GM19240 (cell line): ENCODE measurements around the gene LONP1.
"Not testable (repeated sequence)": the region's sequence is repeated elsewhere in the genome, so short reads cannot be mapped to it uniquely, and the experiment has no call there.

ENCODE experiments used
- DNase-seq: peaks from one replicate; pipeline ENCODE4 v3.0.0; 2011; ENCODE audit warnings: low spot score; ENCODE audit not compliant: insufficient read length

LONP1 gene

GRCh38 chr19:5719961-5720790, at the start of gene LONP1, which contains the start of gene CATSPERD:
Gene LONP1, minus strand, starts transcription at chr19:5720146. Its CDS starts 14 bp downstream, at chr19:5720132.
Gene CATSPERD, plus strand, starts transcription at chr19:5720637. Its CDS starts 101 bp downstream, at chr19:5720738.
- peak; percentile 98 for DNase-seq

- no peak for DNase-seq
Measured at GRCh38 chr19:5767949-5768348, 48.0 kb upstream of the LONP1 start.

DNA sequence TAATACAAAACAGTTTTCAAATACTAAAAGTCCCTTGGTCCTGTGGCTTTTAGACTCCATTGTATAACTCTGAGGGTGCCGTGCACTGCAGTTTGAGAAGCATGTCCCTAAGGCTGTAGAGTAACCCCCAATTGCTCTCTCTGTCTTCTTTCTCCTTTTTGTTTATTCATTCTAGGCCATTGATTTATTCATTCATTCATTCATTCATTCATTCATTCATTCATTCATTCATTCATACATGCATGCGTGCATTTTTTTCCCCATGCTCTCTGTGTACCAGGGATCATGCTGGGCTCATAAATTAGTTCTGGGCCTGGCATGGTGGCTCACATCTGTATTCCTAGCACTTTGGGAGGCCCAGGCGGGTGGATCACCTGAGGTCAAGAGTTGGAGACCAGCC, 45.3 kb upstream of the LONP1 start:
- DNase-seq: no peak

GRCh38 chr19:5762608-5763217, 42.8 kb upstream of the LONP1 start:
- DNase-seq: no peak

- no peak for DNase-seq
Measured at GRCh38 chr19:5753743-5754142, 33.8 kb upstream of the LONP1 start.

- no peak for DNase-seq
Measured at GRCh38 chr19:5751709-5752108, 31.8 kb upstream of the LONP1 start.

- no peak for DNase-seq
Measured at GRCh38 chr19:5749505-5749904, 29.6 kb upstream of the LONP1 start.

DNA sequence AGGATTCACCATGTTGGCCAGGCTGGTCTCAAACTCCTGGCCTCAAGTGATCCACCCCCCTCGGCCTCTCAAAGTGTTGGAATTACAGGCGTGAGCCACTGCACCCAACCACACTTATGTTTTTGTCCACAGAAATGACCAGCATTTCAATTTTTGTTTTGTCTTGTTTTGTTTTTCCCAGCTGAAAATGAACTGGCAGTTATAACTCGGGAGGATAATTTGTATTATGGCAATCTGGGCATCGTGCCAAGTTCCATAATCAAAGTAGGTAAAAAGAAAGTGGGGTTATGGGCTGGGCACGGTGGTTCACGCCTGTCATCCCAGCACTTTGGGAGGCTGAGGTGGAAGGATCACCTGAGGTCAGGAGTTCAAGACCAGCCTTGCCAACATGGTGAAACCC, 29.0 kb upstream of the LONP1 start:
- DNase-seq: not testable (repeated sequence)

DNA sequence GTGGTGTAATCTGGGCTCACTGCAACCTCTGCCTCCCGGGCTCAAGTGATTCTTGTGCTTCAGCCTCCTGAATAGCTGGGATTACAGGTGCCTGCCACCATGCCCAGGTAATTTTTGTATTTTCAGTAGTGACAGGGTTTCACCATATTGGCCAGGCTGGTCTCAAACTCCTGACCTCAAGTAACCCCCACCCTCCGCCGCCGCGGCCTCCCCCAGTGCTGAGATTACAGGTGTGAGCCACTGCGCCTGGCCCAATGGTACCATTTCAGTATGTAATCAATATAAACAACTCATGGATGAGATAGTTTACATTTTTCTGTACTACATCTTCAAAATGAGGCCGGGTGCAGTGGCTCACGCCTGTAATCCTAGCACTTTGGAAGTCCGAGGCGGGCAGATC, 25.1 kb upstream of the LONP1 start:
- DNase-seq: not testable (repeated sequence)

GRCh38 chr19:5743630-5744029, 23.7 kb upstream of the LONP1 start:
- no peak for DNase-seq

DNA sequence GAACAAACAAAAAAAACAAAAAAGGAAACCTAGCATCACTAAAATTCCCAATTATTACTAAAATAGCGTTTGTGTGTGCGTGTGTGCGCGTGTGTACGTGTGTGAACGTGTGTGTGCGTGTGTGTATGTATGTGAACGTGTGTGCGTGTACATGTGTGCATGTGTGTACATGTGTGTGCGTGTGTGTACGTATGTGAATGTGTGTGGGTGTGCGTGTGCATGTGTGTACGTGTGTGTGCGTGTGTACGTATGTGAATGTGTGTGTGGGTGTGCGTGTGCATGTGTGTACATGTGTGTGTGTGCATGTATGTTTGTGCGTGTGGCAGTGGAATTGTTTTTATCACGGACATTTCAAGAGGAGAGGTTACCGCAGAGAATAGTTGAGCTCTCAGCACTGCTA, 22.1 kb upstream of the LONP1 start:
- DNase-seq: no peak

GRCh38 chr19:5738423-5738822, 18.5 kb upstream of the LONP1 start:
- DNase-seq: no peak

DNA sequence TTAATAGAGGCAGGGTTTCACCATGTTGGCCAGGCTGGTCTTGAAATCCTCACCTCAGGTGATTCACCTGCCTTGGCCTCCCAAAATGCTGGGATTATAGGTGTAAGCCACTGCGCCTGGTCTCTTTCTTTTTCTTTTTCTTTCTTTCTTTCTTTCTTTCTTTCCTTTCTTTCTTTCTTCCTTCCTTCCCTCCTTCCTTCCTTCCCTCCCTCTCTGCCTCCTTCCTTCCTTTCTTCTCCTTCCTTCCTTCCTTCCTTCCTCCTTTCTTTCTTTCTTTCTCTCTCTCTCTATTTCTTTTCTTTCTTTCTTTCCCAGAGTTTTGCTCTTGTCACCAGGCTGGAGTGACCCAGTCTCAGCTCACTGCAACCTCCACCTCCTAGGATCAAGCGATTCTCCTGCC, 13.2 kb upstream of the LONP1 start:
- DNase-seq: not testable (repeated sequence)

DNA sequence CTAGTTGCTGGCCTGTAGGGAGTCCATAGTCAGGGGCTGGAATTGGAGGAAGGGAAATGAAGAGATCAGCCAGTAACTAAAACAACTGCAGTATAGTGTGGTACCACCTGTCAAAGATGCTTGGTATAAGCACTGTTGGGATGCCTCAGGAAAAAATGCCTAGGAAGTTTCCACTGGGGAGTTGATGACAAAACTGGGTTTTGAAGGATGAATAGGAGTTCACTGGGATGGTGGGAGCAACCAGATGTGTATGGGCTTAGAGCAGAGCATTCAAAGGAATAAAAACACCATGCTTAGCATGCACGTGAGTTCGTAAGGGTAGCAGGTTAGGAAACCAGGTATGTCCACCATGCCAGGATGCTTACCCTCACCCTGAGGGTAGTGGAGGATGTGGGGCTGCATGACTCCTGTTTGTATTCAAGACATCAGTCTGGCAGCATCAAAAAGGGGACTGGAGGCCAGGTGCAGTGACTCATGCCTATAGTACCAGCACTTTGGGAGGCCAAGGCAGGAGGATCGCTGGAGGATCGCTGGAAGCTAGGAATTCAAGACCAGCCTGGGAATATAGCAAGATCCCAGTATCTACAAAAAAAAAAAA, 7.6 kb upstream of the LONP1 start:
- no peak for DNase-seq

DNA sequence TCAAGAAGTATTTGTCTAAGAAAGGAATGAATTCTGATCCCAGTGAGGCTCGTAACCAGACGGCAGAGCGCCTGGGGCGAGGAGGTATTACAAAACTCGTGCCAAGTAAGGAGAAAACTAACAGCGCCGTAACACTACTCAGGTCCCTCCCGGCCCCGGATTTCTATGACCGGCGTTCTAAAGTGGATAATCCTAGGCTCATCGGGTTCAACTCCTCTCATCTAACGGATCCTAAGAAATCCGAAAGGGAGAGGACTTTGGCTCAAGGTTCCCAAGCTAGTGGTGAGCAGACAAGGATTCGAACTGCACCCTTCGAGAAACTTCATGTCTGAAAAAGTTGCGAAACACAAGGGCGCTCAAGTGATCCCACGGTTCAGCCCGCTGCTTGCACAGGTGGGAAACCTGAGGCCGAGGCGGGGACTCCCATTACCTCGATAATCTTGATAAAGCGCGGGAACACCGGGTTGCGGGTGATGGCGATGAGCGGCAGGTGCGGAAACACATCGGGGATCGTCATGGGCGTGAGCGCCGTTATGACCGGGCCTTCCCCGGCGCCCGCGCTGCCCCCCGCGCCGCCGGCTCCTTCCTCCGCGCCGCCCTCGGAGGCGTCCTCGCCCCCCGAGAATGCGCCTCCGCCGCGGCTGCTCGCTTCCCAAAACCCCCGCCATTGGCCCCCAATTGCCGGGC, 529 bp downstream of the LONP1 start:
- no peak for DNase-seq

DNA sequence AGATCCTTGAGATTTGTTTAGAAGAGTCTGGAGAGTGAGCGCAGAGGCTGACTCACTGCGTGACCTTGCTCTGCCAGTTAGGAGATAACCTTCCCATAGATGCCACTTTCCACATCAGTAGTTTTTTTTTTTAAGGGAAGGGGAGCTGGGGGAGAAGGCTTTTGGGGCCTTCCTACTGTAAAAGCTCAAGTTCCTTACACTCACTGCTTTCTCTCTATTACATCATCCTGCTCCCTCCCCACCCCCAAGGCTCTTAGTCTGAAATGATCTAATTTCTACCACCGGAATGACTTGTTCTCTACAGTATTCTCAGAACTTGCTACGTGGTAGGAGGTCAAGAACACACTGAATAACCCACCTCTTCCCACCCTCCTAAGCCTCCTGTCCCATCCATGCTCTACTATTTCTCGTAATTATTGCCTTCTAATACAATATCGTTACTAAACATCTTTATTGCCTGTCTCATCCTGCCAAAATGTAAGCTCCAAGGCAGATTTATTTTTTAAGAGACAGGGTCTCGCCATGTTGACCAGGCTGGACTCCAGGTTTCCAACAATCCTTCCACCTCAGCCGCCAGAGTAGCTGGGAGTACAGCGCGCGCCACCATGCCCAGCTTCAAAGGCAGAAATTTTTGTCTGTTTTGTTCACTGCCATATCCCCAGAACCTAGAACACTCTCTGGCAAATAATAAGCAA, 1.2 kb downstream of the LONP1 start:
- no peak for DNase-seq

DNA sequence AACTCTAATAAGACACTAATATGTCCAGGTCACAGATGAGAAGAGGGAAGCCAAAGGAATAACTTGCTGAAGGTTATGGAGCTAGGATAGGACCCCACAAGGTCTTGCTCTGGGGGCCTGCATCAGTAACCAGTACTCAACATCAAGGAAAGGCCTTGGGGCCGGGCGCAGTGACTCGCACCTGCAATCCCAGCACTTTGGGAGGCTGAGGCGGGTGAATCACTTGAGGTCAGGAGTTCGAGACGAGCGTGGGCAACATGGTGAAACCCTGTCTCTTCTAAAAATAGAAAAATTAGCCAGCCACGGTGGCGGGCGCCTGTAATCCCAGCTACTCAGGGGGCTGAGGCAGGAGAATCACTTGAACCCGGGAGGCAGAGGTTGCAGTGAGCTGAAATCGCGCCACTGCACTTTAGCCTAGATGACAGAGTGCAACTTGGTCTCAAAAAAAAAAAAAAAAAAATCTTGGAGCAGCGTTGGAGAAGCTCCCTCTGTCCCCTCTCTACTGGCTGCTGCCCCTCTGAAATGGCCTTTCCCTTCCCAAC, 1.8 kb downstream of the LONP1 start:
- no peak for DNase-seq

GRCh38 chr19:5717215-5717935, 2.6 kb downstream of the LONP1 start:
- DNase-seq: no peak

GRCh38 chr19:5714816-5715215, 5.1 kb downstream of the LONP1 start:
- no peak for DNase-seq

DNA sequence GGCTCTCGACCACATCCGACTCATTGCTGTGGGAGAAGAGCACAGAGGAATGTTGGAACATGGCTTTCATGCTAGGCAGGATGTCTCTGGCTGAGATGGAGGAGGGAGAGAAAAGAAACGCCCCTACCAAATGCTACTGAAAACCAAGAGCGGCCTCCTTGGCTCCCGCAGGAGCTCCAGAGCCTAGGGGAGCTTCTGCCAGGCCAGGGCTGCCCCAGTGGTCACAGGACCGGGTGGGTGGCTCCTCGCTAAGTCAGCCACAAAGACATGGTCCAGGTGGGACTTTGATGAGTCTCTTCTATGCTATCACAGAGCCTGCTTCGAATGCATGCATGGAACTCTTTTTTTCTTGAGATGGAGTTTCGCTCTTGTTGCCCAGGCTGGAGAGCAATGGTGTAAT, 6.7 kb downstream of the LONP1 start:
- no peak for DNase-seq
